MM.1S (cell line): ENCODE data around the gene CBL.
A peak's percentile ranks its signal among the peaks of the same experiment; 100 is the strongest.
"Not testable (repeated sequence)": the region's sequence is repeated elsewhere in the genome, so short reads cannot be mapped to it uniquely, and the experiment has no call there.

ENCODE experiments used
- DNase-seq: peaks from one replicate; pipeline ENCODE4 v3.0.0-alpha.2; 2015
- H2AFZ ChIP-seq: fragments of 300-600 bp; sonication (generic); 2 replicates; pipeline ENCODE4 v1.6.0; 2016; ENCODE audit warnings: antibody characterized with exemption, low read length
- H3F3A ChIP-seq: fragments of 300-600 bp; sonication (generic); 2 replicates; pipeline ENCODE4 v1.6.1; 2016; ENCODE audit warnings: mild to moderate bottlenecking, antibody characterized with exemption, low read length, moderate library complexity, mixed read lengths; ENCODE audit not compliant: insufficient read depth
- H3K27ac ChIP-seq: fragments of 300-600 bp; sonication (generic); 2 replicates; pipeline ENCODE4 v1.5.1; 2016; ENCODE audit warnings: mild to moderate bottlenecking, low read length
- H3K27me3 ChIP-seq: fragments of 300-600 bp; sonication (generic); replicated peaks from 2 replicates; pipeline ENCODE4 v1.6.0; 2016; ENCODE audit warnings: low read length; ENCODE audit not compliant: insufficient read depth
- H3K36me3 ChIP-seq: fragments of 300-600 bp; sonication (generic); replicated peaks from 2 replicates; pipeline ENCODE4 v1.6.1; 2016; ENCODE audit warnings: mild to moderate bottlenecking, low read length, mixed read lengths; ENCODE audit not compliant: insufficient read depth
- H3K4me1 ChIP-seq: fragments of 300-600 bp; sonication (generic); 2 replicates; pipeline ENCODE4 v1.6.1; 2016; ENCODE audit warnings: low read length, mixed read lengths
- H3K4me2 ChIP-seq: fragments of 300-600 bp; sonication (generic); 2 replicates; pipeline ENCODE4 v1.6.0; 2016; ENCODE audit warnings: low read depth, low read length
- H3K4me3 ChIP-seq: fragments of 300-600 bp; sonication (generic); 2 replicates; pipeline ENCODE4 v1.5.1; 2016; ENCODE audit warnings: low read length, mixed read lengths
- H3K79me2 ChIP-seq: fragments of 300-600 bp; sonication (generic); 2 replicates; pipeline ENCODE4 v1.6.1; 2016; ENCODE audit warnings: mixed run types, low read length, mixed read lengths
- H3K9ac ChIP-seq: fragments of 300-600 bp; sonication (generic); 2 replicates; pipeline ENCODE4 v1.6.1; 2016; ENCODE audit warnings: low read length, mixed read lengths
- H3K9me2 ChIP-seq: fragments of 300-600 bp; sonication (generic); replicated peaks from 2 replicates; pipeline ENCODE4 v1.6.1; 2016; ENCODE audit warnings: mild to moderate bottlenecking, low read length, mixed read lengths; ENCODE audit not compliant: insufficient read depth
- H3K9me3 ChIP-seq: fragments of 300-600 bp; sonication (generic); replicated peaks from 2 replicates; pipeline ENCODE4 v1.6.1; 2016; ENCODE audit warnings: mild to moderate bottlenecking, low read length, mixed read lengths; ENCODE audit not compliant: insufficient read depth
- H4K20me1 ChIP-seq: fragments of 300-600 bp; sonication (generic); 2 replicates; pipeline ENCODE4 v1.6.1; 2016; ENCODE audit warnings: mild to moderate bottlenecking, low read length, moderate library complexity, mixed read lengths; ENCODE audit not compliant: insufficient read depth
- CTCF ChIP-seq: fragments of 300-600 bp; sonication (generic); IDR thresholded peaks from 2 replicates; pipeline ENCODE4 v1.5.1; 2016; ENCODE audit warnings: antibody characterized with exemption, low read length, mixed read lengths
- EZH2 ChIP-seq: fragments of 300-600 bp; sonication (generic); optimal IDR thresholded peaks from 2 replicates; pipeline ENCODE3; 2017; ENCODE audit warnings: low read depth, mild to moderate bottlenecking, antibody characterized with exemption, low read length, mixed read lengths
- EZH2phosphoT487 ChIP-seq: fragments of 300-600 bp; sonication (generic); IDR thresholded peaks from 2 replicates; pipeline ENCODE4 v1.6.1; 2018; ENCODE audit warnings: antibody characterized with exemption, low read length

Gene CBL

GRCh38 chr11:119166368-119167076, 39.6 kb upstream of the CBL start:
- Histone ChIP-seq H4K20me1 (no peaks in the 10 kb centered on the region), H3F3A (no peaks in the 10 kb centered on the region), H3K79me2 (no peaks in the 10 kb centered on the region), H3K4me2 (no peak overlapping the region), H3K9ac (no peak overlapping the region), H3K27me3 (no peaks in the 10 kb centered on the region), H3K9me3 (no peaks in the 10 kb centered on the region), H3K27ac (no peak overlapping the region), H3K9me2 (no peaks in the 10 kb centered on the region), H3K4me3 (no peak overlapping the region), H2AFZ (no peak overlapping the region), H3K36me3 (no peaks in the 10 kb centered on the region), H3K4me1 (peaks cover 5% of the 10 kb centered on the region; the same call in 1 of the 2 replicates)
- TF ChIP-seq EZH2phosphoT487 (no peak), EZH2 (no peak)
- DNase-seq, result no peak

- H3K9me3 ChIP-seq, H3K27me3 ChIP-seq, H2AFZ ChIP-seq, H3K9ac ChIP-seq, H3K4me2 ChIP-seq, H3K36me3 ChIP-seq, H3K4me3 ChIP-seq, DNase-seq, H4K20me1 ChIP-seq, H3K9me2 ChIP-seq, H3K4me1 ChIP-seq, H3K79me2 ChIP-seq, H3F3A ChIP-seq, H3K27ac ChIP-seq: not testable (repeated sequence)
These were observed 39.1 kb upstream of the CBL start for GRCh38 chr11:119167077-119167458.

- no peaks in the 10 kb centered on the region for H3K27me3 ChIP-seq
- no peaks in the 10 kb centered on the region for H3K36me3 ChIP-seq
- no peak for TF ChIP-seq EZH2
- TF ChIP-seq EZH2phosphoT487, result no peak
- TF ChIP-seq CTCF, result no peak
- H4K20me1 ChIP-seq, result no peaks in the 10 kb centered on the region
- H3K9ac ChIP-seq, result no peak overlapping the region
- no peak overlapping the region for H3K27ac ChIP-seq
- H3K4me3 ChIP-seq, result no peak overlapping the region
- H3K79me2 ChIP-seq, result no peaks in the 10 kb centered on the region
- H3K9me3 ChIP-seq, result no peaks in the 10 kb centered on the region
- no peak overlapping the region for H2AFZ ChIP-seq
- no peaks in the 10 kb centered on the region for H3F3A ChIP-seq
- no peak overlapping the region for H3K4me2 ChIP-seq
- DNase-seq, result no peak
- H3K4me1 ChIP-seq, result peaks cover 5% of the 10 kb centered on the region; the same call in 1 of the 2 replicates
- H3K9me2 ChIP-seq, result no peaks in the 10 kb centered on the region
These were observed 38.2 kb upstream of the CBL start for GRCh38 chr11:119167933-119168332.

GRCh38 chr11:119168471-119169281, 37.5 kb upstream of the CBL start, which contains the start of gene NLRX1:
NLRX1 (plus strand) TSS chr11:119168725; CDS start chr11:119171404, 2,679 bp downstream.
- peak within 1 kb of the TSS; percentile 97 for H2AFZ ChIP-seq
- H3K36me3 ChIP-seq, result no peaks in the 10 kb centered on the region
- DNase-seq, result peak; percentile 85
- H3K4me2 ChIP-seq, result peak within 1 kb of the TSS; percentile 100
- no peaks in the 10 kb centered on the region for H3K9me3 ChIP-seq
- no peaks in the 10 kb centered on the region for H3K79me2 ChIP-seq
- peak within 1 kb of the TSS; percentile 41; the same call in 1 of the 2 replicates for H3K27ac ChIP-seq
- H4K20me1 ChIP-seq, result no peaks in the 10 kb centered on the region
- no peaks in the 10 kb centered on the region for H3K9me2 ChIP-seq
- peaks cover 5% of the 10 kb centered on the region; the same call in 1 of the 2 replicates for H3K4me1 ChIP-seq
- peak within 1 kb of the TSS; percentile 89 for H3K4me3 ChIP-seq
- no peaks in the 10 kb centered on the region for H3F3A ChIP-seq
- H3K9ac ChIP-seq, result peak within 1 kb of the TSS; percentile 88
- TF ChIP-seq CTCF, result peak; percentile 95
- no peak for TF ChIP-seq EZH2
- H3K27me3 ChIP-seq, result no peaks in the 10 kb centered on the region
